GM21528 (cell line): Measurements from ENCODE around the gene SLC66A1.

Experiments used
- ATAC-seq: cut with Tn5 transposase; IDR thresholded peaks from one replicate; pipeline ENCODE4 v1.9.1; 2021; ENCODE audit warnings: mild to moderate bottlenecking, moderate library complexity; ENCODE audit not compliant: unreplicated experiment, low FRiP score

The SLC66A1 gene

GRCh38 chr1:19374083-19374801 lies 62.1 kb downstream of the SLC66A1 start:
- ATAC-seq, result no peak

- ATAC-seq, result no peak
These were observed 62.8 kb downstream of the SLC66A1 start for GRCh38 chr1:19374926-19375325.

- ATAC-seq, result no peak
These were observed 63.7 kb downstream of the SLC66A1 start for GRCh38 chr1:19375631-19376400.

GRCh38 chr1:19376428-19377372 lies 64.6 kb downstream of the SLC66A1 start:
- no peak for ATAC-seq

GRCh38 chr1:19377812-19378718 lies 65.9 kb downstream of the SLC66A1 start:
- ATAC-seq, result no peak
